Measurements from ENCODE around the gene MFAP5.

The MFAP5 gene

GRCh38 chr12:8675591-8676036 lies 13.0 kb upstream of the MFAP5 start:
- H3K27ac ChIP-seq = no peak overlapping the region
- H3K9me3 ChIP-seq = no peaks in the 10 kb centered on the region
- TF ChIP-seq, protein P1, sequence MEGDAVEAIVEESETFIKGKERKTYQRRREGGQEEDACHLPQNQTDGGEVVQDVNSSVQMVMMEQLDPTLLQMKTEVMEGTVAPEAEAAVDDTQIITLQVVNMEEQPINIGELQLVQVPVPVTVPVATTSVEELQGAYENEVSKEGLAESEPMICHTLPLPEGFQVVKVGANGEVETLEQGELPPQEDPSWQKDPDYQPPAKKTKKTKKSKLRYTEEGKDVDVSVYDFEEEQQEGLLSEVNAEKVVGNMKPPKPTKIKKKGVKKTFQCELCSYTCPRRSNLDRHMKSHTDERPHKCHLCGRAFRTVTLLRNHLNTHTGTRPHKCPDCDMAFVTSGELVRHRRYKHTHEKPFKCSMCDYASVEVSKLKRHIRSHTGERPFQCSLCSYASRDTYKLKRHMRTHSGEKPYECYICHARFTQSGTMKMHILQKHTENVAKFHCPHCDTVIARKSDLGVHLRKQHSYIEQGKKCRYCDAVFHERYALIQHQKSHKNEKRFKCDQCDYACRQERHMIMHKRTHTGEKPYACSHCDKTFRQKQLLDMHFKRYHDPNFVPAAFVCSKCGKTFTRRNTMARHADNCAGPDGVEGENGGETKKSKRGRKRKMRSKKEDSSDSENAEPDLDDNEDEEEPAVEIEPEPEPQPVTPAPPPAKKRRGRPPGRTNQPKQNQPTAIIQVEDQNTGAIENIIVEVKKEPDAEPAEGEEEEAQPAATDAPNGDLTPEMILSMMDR (IDR thresholded peaks at IDR 0.05) = no peak
- no peaks in the 10 kb centered on the region for H3K36me3 ChIP-seq
- H3K4me1 ChIP-seq (ENCODE audit: control insufficient read depth in 1 of 2, insufficient read depth in 1 of 2, low read depth in 1 of 2, low read length in 1 of 2) = no peaks in the 10 kb centered on the region
- H3K4me3 ChIP-seq (ENCODE audit: low read depth in 1 of 2, low read length in 1 of 2) = no peak overlapping the region
- no peaks in the 10 kb centered on the region for H3K27me3 ChIP-seq

- no peaks in the 10 kb centered on the region for H3K9me3 ChIP-seq
- no peaks in the 10 kb centered on the region for H3K27me3 ChIP-seq
Measured at GRCh38 chr12:8672381-8672780, 9.8 kb upstream of the MFAP5 start.

GRCh38 chr12:8668441-8668840 lies 5.8 kb upstream of the MFAP5 start:
- TF ChIP-seq, protein P1 (IDR thresholded peaks at IDR 0.05) = no peak
- Histone ChIP-seq H3K27me3 (no peaks in the 10 kb centered on the region), H3K27ac (no peak overlapping the region), H3K9me3 (no peaks in the 10 kb centered on the region), H3K4me3 (ENCODE audit: low read depth in 1 of 2, low read length in 1 of 2) (no peak overlapping the region), H3K36me3 (no peaks in the 10 kb centered on the region), H3K4me1 (ENCODE audit: control insufficient read depth in 1 of 2, insufficient read depth in 1 of 2, low read depth in 1 of 2, low read length in 1 of 2) (peaks cover 0 to 4% of the 10 kb centered on the region in 2 experiments)

More at GRCh38 chr12:8672381-8672780, 9.8 kb upstream of the MFAP5 start:
- no peak overlapping the region for H3K27ac ChIP-seq
- TF ChIP-seq, protein P1 (IDR thresholded peaks at IDR 0.05) = no peak
- no peaks in the 10 kb centered on the region for H3K36me3 ChIP-seq
- H3K4me1 ChIP-seq (ENCODE audit: control insufficient read depth in 1 of 2, insufficient read depth in 1 of 2, low read depth in 1 of 2, low read length in 1 of 2) = peaks cover 0 to 4% of the 10 kb centered on the region in 2 experiments
- H3K4me3 ChIP-seq (ENCODE audit: low read depth in 1 of 2, low read length in 1 of 2) = no peak overlapping the region

DNA sequence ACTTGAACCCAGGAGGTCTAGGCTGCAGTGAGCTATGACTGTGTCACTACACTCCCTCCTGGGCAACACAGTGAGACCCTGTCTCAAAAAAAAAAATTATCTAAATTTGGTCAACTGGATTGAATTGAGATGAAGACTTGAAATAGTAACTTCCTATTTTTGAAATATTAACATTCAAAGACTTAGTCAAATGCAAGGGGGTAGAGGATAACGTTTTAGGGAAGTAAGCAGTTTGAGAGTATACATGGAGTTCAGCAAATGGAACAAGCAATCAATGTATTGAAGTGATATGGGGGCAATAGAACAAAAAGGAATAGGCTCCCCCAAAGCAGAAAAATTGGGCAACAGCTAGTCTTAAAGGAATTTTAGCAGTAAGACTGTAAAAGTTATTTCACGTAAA lies 4.6 kb upstream of the MFAP5 start:
- Histone ChIP-seq H3K36me3 (no peaks in the 10 kb centered on the region), H3K9me3 (no peaks in the 10 kb centered on the region), H3K27ac (no peak overlapping the region), H3K27me3 (peaks cover 4% of the 10 kb centered on the region), H3K4me3 (ENCODE audit: low read depth in 1 of 2, low read length in 1 of 2) (no peak overlapping the region), H3K4me1 (ENCODE audit: control insufficient read depth in 1 of 2, insufficient read depth in 1 of 2, low read depth in 1 of 2, low read length in 1 of 2) (peaks cover 0 to 4% of the 10 kb centered on the region in 2 experiments)
- TF ChIP-seq, protein P1 (IDR thresholded peaks at IDR 0.05) = no peak

DNA sequence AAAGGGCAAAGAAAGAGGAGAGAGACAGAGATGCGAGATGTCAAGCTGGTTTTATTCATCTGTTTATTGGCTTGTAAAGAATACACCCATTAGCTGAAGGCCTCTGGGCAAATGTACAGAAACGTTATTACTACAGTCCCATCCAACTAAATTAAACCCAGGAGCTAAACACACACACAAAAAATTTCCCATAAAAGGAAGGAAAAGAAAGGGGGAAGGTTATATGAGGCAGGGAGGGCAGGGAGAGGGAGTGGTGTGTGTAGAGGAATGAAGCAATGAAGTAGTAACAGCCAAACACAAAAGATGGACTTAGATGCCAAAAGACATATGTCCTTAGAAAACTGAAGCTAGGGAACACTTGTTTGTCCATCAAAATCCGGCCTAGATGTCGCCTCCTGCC lies 3.1 kb upstream of the MFAP5 start:
- Histone ChIP-seq H3K27ac (no peak overlapping the region), H3K27me3 (peaks cover 4% of the 10 kb centered on the region), H3K4me3 (ENCODE audit: low read depth in 1 of 2, low read length in 1 of 2) (no peak overlapping the region), H3K36me3 (no peaks in the 10 kb centered on the region), H3K9me3 (no peaks in the 10 kb centered on the region), H3K4me1 (ENCODE audit: control insufficient read depth in 1 of 2, insufficient read depth in 1 of 2, low read depth in 1 of 2, low read length in 1 of 2) (peaks cover 0 to 4% of the 10 kb centered on the region in 2 experiments)
- TF ChIP-seq, protein P1 (IDR thresholded peaks at IDR 0.05) = no peak

Data from neutrophil (primary cell).